HG03025 (cell line): Measurements from ENCODE around the gene CDIPT.
A peak's percentile ranks its signal among the peaks of the same experiment; 100 is the strongest.
"Not testable (repeated sequence)": the region's sequence is repeated elsewhere in the genome, so short reads cannot be mapped to it uniquely, and the experiment has no call there.

Experiments used
- ATAC-seq: cut with Tn5 transposase; IDR thresholded peaks from one replicate; pipeline ENCODE4 v1.9.1; 2021; ENCODE audit warnings: mild to moderate bottlenecking, moderate library complexity; ENCODE audit not compliant: unreplicated experiment, low FRiP score

The CDIPT gene

GRCh38 chr16:29834079-29834478, 28.9 kb downstream of the CDIPT start:
- no peak for ATAC-seq

- not testable (repeated sequence) for ATAC-seq
Measured at GRCh38 chr16:29833219-29833618, 29.8 kb downstream of the CDIPT start.

- no peak for ATAC-seq
Measured at GRCh38 chr16:29831490-29831889, 31.5 kb downstream of the CDIPT start.

- no peak for ATAC-seq
Measured at GRCh38 chr16:29830774-29831173, 32.3 kb downstream of the CDIPT start.

- ATAC-seq = no peak
Measured at GRCh38 chr16:29826342-29826695, 36.7 kb downstream of the CDIPT start.

- no peak for ATAC-seq
Measured at GRCh38 chr16:29825145-29826044, 37.6 kb downstream of the CDIPT start.

GRCh38 chr16:29824589-29825144, 38.4 kb downstream of the CDIPT start:
- ATAC-seq = no peak

- ATAC-seq = no peak
Measured at GRCh38 chr16:29821643-29822115, 41.3 kb downstream of the CDIPT start.

GRCh38 chr16:29820730-29821642, 42.0 kb downstream of the CDIPT start:
- no peak for ATAC-seq

GRCh38 chr16:29820271-29820701, 42.7 kb downstream of the CDIPT start, which contains the start of gene MVP:
Gene MVP, plus strand, starts transcription at chr16:29820462. Its CDS starts 10,088 bp downstream, at chr16:29830550.
- ATAC-seq = no peak

GRCh38 chr16:29819506-29819905, 43.5 kb downstream of the CDIPT start:
- ATAC-seq = no peak

GRCh38 chr16:29818082-29818481, 44.9 kb downstream of the CDIPT start:
- no peak for ATAC-seq

- peak; percentile 1 for ATAC-seq
Measured at GRCh38 chr16:29816694-29817441, 46.2 kb downstream of the CDIPT start.

- peak; percentile 52 for ATAC-seq
Measured at GRCh38 chr16:29815793-29816693, 47.0 kb downstream of the CDIPT start, which contains the start of gene PAGR1. Gene PAGR1, plus strand, starts transcription at chr16:29816152. Its CDS starts 374 bp downstream, at chr16:29816526.

GRCh38 chr16:29815032-29815721, 47.8 kb downstream of the CDIPT start:
- no peak for ATAC-seq

GRCh38 chr16:29814592-29814991, 48.4 kb downstream of the CDIPT start:
- ATAC-seq = no peak

GRCh38 chr16:29813644-29814562, 49.1 kb downstream of the CDIPT start:
- no peak for ATAC-seq
